Tibial artery (tissue), 4 donors: Measurements from ENCODE around the gene TRIM7.
A peak's percentile ranks its signal among the peaks of the same experiment; 100 is the strongest.

Experiments
- DNase-seq, 2 donors: peaks; one replicate each; pipeline ENCODE4 v3.0.0-alpha.2; 2019
- H3K27ac ChIP-seq, 2 donors: fragments of 200-600 bp; sonication (generic) in 1 of 2; 1 replicate in 1 of 2; 2 replicates in 1 of 2; pipeline ENCODE4 v1.5.1; 2018 to 2019; ENCODE audit warnings: mild to moderate bottlenecking in 1 of 2
- H3K27me3 ChIP-seq, 2 donors: fragments of 200-600 bp; sonication (generic) in 1 of 2; one replicate each; pipeline versions ENCODE4 v1.5.1 to v1.6.0; 2016 to 2019
- H3K36me3 ChIP-seq, 3 donors: fragments of 200-600 bp; sonication (generic) in 2 of 3; one replicate each; pipeline ENCODE4 v1.5.1; 2016 to 2019; ENCODE audit warnings: mild to moderate bottlenecking in 2 of 3
- H3K4me1 ChIP-seq, 4 donors: fragments of 200-600 bp; sonication (generic) in 2 of 4; 1 replicate in 3 of 4; 2 replicates in 1 of 4; pipeline ENCODE4 v1.5.1; 2016 to 2019
- H3K4me3 ChIP-seq, 2 donors: fragments of 200-600 bp; sonication (generic) in 1 of 2; 1 replicate in 1 of 2; 2 replicates in 1 of 2; pipeline ENCODE4 v1.5.1; 2018 to 2019; ENCODE audit warnings: mild to moderate bottlenecking in 2 of 2
- H3K9me3 ChIP-seq, 3 donors: fragments of 200-600 bp; sonication (generic) in 1 of 3; one replicate each; pipeline ENCODE4 v1.5.1; 2016 to 2019
- intact Hi-C: fragments of 100-400 bp; cut with DNase I; formaldehyde crosslinking; loops from one replicate; pipeline ENCODE4 v1.15.0; 2023; ENCODE audit warnings: low total_unique reads
- TF ChIP-seq, protein P1 (sequence below), 2 experiments: fragments of 200-600 bp in 1 of 2; fragments of 450-650 bp in 1 of 2; IDR thresholded peaks; one replicate each; pipeline ENCODE4 v1.5.1; 2017 to 2019; ENCODE audit warnings: antibody characterized with exemption in 2 of 2, mild to moderate bottlenecking in 1 of 2, moderate library complexity in 1 of 2

Gene TRIM7

GRCh38 chr5:181167814-181168488 is 37.0 kb downstream of the TRIM7 start:
- TF ChIP-seq, protein P1, sequence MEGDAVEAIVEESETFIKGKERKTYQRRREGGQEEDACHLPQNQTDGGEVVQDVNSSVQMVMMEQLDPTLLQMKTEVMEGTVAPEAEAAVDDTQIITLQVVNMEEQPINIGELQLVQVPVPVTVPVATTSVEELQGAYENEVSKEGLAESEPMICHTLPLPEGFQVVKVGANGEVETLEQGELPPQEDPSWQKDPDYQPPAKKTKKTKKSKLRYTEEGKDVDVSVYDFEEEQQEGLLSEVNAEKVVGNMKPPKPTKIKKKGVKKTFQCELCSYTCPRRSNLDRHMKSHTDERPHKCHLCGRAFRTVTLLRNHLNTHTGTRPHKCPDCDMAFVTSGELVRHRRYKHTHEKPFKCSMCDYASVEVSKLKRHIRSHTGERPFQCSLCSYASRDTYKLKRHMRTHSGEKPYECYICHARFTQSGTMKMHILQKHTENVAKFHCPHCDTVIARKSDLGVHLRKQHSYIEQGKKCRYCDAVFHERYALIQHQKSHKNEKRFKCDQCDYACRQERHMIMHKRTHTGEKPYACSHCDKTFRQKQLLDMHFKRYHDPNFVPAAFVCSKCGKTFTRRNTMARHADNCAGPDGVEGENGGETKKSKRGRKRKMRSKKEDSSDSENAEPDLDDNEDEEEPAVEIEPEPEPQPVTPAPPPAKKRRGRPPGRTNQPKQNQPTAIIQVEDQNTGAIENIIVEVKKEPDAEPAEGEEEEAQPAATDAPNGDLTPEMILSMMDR (IDR thresholded peaks at IDR 0.05) = no peak
- H3K4me3 ChIP-seq = no peak overlapping the region
- peaks cover 0 to 10% (median 3%) of the 10 kb centered on the region in 4 donors for H3K4me1 ChIP-seq
- H3K27ac ChIP-seq = no peak overlapping the region
- no peaks in the 10 kb centered on the region for H3K36me3 ChIP-seq
- H3K9me3 ChIP-seq = no peaks in the 10 kb centered on the region
- peaks cover 0 to 91% of the 10 kb centered on the region in 2 donors for H3K27me3 ChIP-seq
- DNase-seq = peak in 1 of 2 donors; percentile 20
- intact Hi-C loops = no loop called here

- intact Hi-C loops = no loop called here
- TF ChIP-seq, protein P1 (IDR thresholded peaks at IDR 0.05) = no peak
- DNase-seq = no peak
- Histone ChIP-seq H3K4me3 (no peak overlapping the region), H3K27ac (no peak overlapping the region), H3K4me1 (peaks cover 0 to 9% (median 3%) of the 10 kb centered on the region in 4 donors), H3K27me3 (peaks cover 0 to 86% of the 10 kb centered on the region in 2 donors), H3K36me3 (no peaks in the 10 kb centered on the region), H3K9me3 (no peaks in the 10 kb centered on the region)
Observed at GRCh38 chr5:181166812-181167733, 37.9 kb downstream of the TRIM7 start.

GRCh38 chr5:181164076-181164952 is 40.7 kb downstream of the TRIM7 start:
- Histone ChIP-seq H3K27ac (no peak overlapping the region), H3K36me3 (no peaks in the 10 kb centered on the region), H3K27me3 (peaks cover 0 to 58% of the 10 kb centered on the region in 2 donors), H3K4me3 (no peak overlapping the region), H3K9me3 (no peaks in the 10 kb centered on the region), H3K4me1 (peaks cover 0 to 8% (median 0%) of the 10 kb centered on the region in 4 donors)
- no peak for DNase-seq
- TF ChIP-seq, protein P1 (IDR thresholded peaks at IDR 0.05) = no peak
- intact Hi-C loops = no loop called here

DNA sequence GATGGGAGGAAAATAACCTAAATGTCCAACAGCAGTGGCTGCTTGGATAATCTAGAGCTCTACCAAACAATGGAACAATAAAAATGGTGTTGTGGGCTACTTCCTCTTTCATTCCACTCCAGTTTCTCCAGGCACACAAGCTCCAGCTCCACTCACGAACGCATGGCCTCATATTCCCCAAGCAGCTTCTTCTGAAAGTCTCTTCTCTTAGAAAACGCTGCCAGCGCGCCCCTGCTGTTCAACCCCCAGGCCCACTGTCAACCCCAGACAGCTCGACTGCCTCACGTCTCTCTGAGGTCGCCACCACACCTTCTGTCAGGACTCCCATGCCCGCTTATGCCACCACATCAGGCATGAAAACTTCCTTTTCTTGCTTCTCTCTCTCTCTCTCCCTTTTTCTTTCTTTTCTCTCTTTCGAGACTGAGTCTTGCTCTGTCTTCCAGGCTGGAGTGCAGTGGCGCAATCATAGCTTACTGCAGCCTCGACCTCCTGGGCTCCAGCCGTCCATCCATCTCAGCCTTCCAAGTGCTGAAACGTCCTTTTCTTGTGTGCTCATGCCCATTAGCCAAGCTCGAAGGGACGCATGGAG is 41.4 kb downstream of the TRIM7 start:
- intact Hi-C loops = no loop called here
- no peak for DNase-seq
- no peak overlapping the region for H3K4me3 ChIP-seq

More for the DNA sequence above, 41.4 kb downstream of the TRIM7 start:
- H3K27ac ChIP-seq = no peak overlapping the region
- H3K27me3 ChIP-seq = peaks cover 0 to 51% of the 10 kb centered on the region in 2 donors
- TF ChIP-seq, protein P1 (IDR thresholded peaks at IDR 0.05) = no peak
- no peaks in the 10 kb centered on the region for H3K36me3 ChIP-seq
- H3K9me3 ChIP-seq = no peaks in the 10 kb centered on the region
- H3K4me1 ChIP-seq = peaks cover 0 to 8% (median 0%) of the 10 kb centered on the region in 4 donors
